Transverse colon (tissue), 4 donors: Measurements from ENCODE around the gene CYP11A1. TPM values are rescaled to one million over a fixed set of nuclear protein-coding genes. Genes with fewer than 3 reads are reported as not detected.

Experiments used
- DNase-seq: peaks from one replicate; pipeline ENCODE4 v3.0.0-alpha.2; 2019
- H3K27ac ChIP-seq, 4 donors: fragments of 200-600 bp; sonication (generic); 2 replicates each; pipeline ENCODE4 v1.5.1; 2016 to 2018; ENCODE audit warnings: inconsistent platforms in 4 of 4
- H3K27me3 ChIP-seq: fragments of 200-600 bp; sonication (generic); 2 replicates; pipeline ENCODE4 v1.5.1; 2017; ENCODE audit warnings: inconsistent platforms
- H3K36me3 ChIP-seq, 4 donors: fragments of 200-600 bp; sonication (generic); 2 replicates each; pipeline ENCODE4 v1.5.1; 2017 to 2019; ENCODE audit warnings: inconsistent platforms in 4 of 4
- H3K4me1 ChIP-seq, 4 donors: fragments of 200-600 bp; sonication (generic); 2 replicates each; pipeline ENCODE4 v1.5.1; 2017 to 2020; ENCODE audit warnings: inconsistent platforms in 4 of 4
- H3K4me3 ChIP-seq, 4 donors: fragments of 200-600 bp; sonication (generic); 1 replicate in 1 of 4; 2 replicates in 3 of 4; pipeline versions ENCODE4 v1.5.1 to v1.6.1; 2017 to 2019; ENCODE audit warnings: inconsistent platforms in 4 of 4
- H3K9me3 ChIP-seq, 2 donors: fragments of 200-600 bp; sonication (generic); 2 replicates each; pipeline ENCODE4 v1.5.1; 2017 to 2019; ENCODE audit warnings: inconsistent platforms in 2 of 2
- CTCF ChIP-seq, 5 experiments: fragments of 200-600 bp in 3 of 5; fragments of 450-650 bp in 2 of 5; sonication (generic) in 3 of 5; IDR thresholded peaks; 1 replicate in 2 of 5; 2 replicates in 3 of 5; pipeline ENCODE4 v1.5.1; 2016 to 2017; ENCODE audit warnings: antibody characterized with exemption in 5 of 5, inconsistent platforms in 3 of 5, mild to moderate bottlenecking in 2 of 5, moderate library complexity in 1 of 5
- EP300 ChIP-seq: sonication (generic); formaldehyde crosslinking; IDR thresholded peaks from one replicate; pipeline ENCODE4 v1.6.1; 2017; ENCODE audit warnings: antibody characterized with exemption, low read depth
- POLR2A ChIP-seq: fragments of 450-650 bp; IDR thresholded peaks from one replicate; pipeline ENCODE4 v1.6.1; 2016; ENCODE audit warnings: antibody characterized with exemption, mild to moderate bottlenecking, moderate library complexity
- POLR2AphosphoS5 ChIP-seq, 3 donors: sonication (generic); formaldehyde crosslinking; IDR thresholded peaks; one replicate each; pipeline ENCODE4 v1.6.1; 2016; ENCODE audit warnings: antibody characterized with exemption in 3 of 3
- WGBS, 2 donors: methylation state at CpG; one replicate each; pipeline ENCODE4 v1.1.5; 2018; ENCODE audit warnings: low coverage in 1 of 2; 5-methylcytosine and 5-hydroxymethylcytosine counted together
- in situ Hi-C, 4 donors: fragments of 200-750 bp; cut with MboI; loops; one replicate each; pipeline versions ENCODE4 v1.15.0 to v1.15.1; 2017; ENCODE audit warnings: low sequenced_read_pairs in 3 of 4, low pct_ligation_motif_present in 1 of 4, low pct_unique_long_range_greater_than_20kb in 1 of 4
- intact Hi-C: fragments of 100-400 bp; cut with DNase I; formaldehyde crosslinking; loops from one replicate; pipeline ENCODE4 v1.15.1; 2023; ENCODE audit warnings: low total_unique reads
- total RNA-seq, 4 donors: library from RNA; depleted of rRNA; stranded (reverse); fragments of >200 nt; gene quantifications; one replicate each; pipeline ENCODE4 v1.1.0, GENCODE V29; 2016

Gene CYP11A1
- total RNA-seq, 4 donors from 2014 or later = 0.40 to 0.79 TPM; not detected in 2

GRCh38 chr15:74293021-74293810, 74.2 kb downstream of the CYP11A1 start:
- Histone ChIP-seq H3K27me3 (peaks cover 5% of the 10 kb centered on the region), H3K9me3 (no peaks in the 10 kb centered on the region), H3K4me3 (no peak overlapping the region), H3K27ac (no peak overlapping the region), H3K36me3 (no peaks in the 10 kb centered on the region), H3K4me1 (no peaks in the 10 kb centered on the region)
- 70% methylated on average over 3 of the region's 3 CpGs; no CpG with 5 or more reads in 1 of the 2 donors for WGBS, 2 donors
- in situ Hi-C loops (no loop called here), intact Hi-C loops (no loop called here)
- TF ChIP-seq CTCF (IDR thresholded peaks at IDR 0.05) = no peak
- TF ChIP-seq POLR2A = no peak
- no peak for TF ChIP-seq EP300
- TF ChIP-seq POLR2AphosphoS5 (IDR thresholded peaks at IDR 0.05) = no peak
- no peak for DNase-seq

GRCh38 chr15:74291101-74292071, 76.1 kb downstream of the CYP11A1 start:
- TF ChIP-seq CTCF (IDR thresholded peaks at IDR 0.05) = no peak
- Histone ChIP-seq H3K27ac (no peak overlapping the region), H3K4me3 (no peak overlapping the region), H3K36me3 (no peaks in the 10 kb centered on the region), H3K27me3 (peaks cover 5% of the 10 kb centered on the region), H3K9me3 (no peaks in the 10 kb centered on the region), H3K4me1 (no peaks in the 10 kb centered on the region)
- WGBS, 2 donors = 6 to 12% methylated on average over 9 to 20 of the region's 20 CpGs
- in situ Hi-C loops = no loop called here
- intact Hi-C loops = no loop called here
- peak; percentile 66 for DNase-seq

GRCh38 chr15:74290645-74291044, 76.8 kb downstream of the CYP11A1 start:
- no peak for DNase-seq
- no peak overlapping the region for H3K27ac ChIP-seq
- no peaks in the 10 kb centered on the region for H3K9me3 ChIP-seq
- no peaks in the 10 kb centered on the region for H3K36me3 ChIP-seq
- no peak overlapping the region for H3K4me3 ChIP-seq
- H3K4me1 ChIP-seq = no peaks in the 10 kb centered on the region
- intact Hi-C loops = no loop called here
- H3K27me3 ChIP-seq = peaks cover 5% of the 10 kb centered on the region
- TF ChIP-seq CTCF (IDR thresholded peaks at IDR 0.05) = no peak
- TF ChIP-seq POLR2A = no peak
- no peak for TF ChIP-seq EP300
- TF ChIP-seq POLR2AphosphoS5 (IDR thresholded peaks at IDR 0.05) = no peak
- in situ Hi-C loops = no loop called here

- intact Hi-C loops = no loop called here
These were observed 77.8 kb downstream of the CYP11A1 start for GRCh38 chr15:74289671-74290070.

More at GRCh38 chr15:74289671-74290070, 77.8 kb downstream of the CYP11A1 start:
- H3K27ac ChIP-seq = no peak overlapping the region
- no peaks in the 10 kb centered on the region for H3K36me3 ChIP-seq
- no peak for DNase-seq
- no peak overlapping the region for H3K4me3 ChIP-seq
- H3K4me1 ChIP-seq = no peaks in the 10 kb centered on the region
- H3K9me3 ChIP-seq = no peaks in the 10 kb centered on the region
- TF ChIP-seq POLR2A = no peak
- TF ChIP-seq EP300 = no peak
- no peak for TF ChIP-seq CTCF (IDR thresholded peaks at IDR 0.05)
- TF ChIP-seq POLR2AphosphoS5 (IDR thresholded peaks at IDR 0.05) = no peak
- in situ Hi-C loops = no loop called here
- peaks cover 5% of the 10 kb centered on the region for H3K27me3 ChIP-seq
